Hair follicular keratinocyte (primary cell): ENCODE measurements around the gene MPG. TPM values are rescaled to one million over a fixed set of nuclear protein-coding genes. Genes with fewer than 3 reads are reported as not detected.

Source experiments
- total RNA-seq: library from RNA; depleted of rRNA; stranded (reverse); fragments of >200 nt; gene quantifications from 2 replicates; pipeline ENCODE4 v1.2.3, GENCODE V29; 2015

The MPG gene, protein sequence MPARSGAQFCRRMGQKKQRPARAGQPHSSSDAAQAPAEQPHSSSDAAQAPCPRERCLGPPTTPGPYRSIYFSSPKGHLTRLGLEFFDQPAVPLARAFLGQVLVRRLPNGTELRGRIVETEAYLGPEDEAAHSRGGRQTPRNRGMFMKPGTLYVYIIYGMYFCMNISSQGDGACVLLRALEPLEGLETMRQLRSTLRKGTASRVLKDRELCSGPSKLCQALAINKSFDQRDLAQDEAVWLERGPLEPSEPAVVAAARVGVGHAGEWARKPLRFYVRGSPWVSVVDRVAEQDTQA
- 105 and 155 TPM in 2 replicates for total RNA-seq

DNA sequence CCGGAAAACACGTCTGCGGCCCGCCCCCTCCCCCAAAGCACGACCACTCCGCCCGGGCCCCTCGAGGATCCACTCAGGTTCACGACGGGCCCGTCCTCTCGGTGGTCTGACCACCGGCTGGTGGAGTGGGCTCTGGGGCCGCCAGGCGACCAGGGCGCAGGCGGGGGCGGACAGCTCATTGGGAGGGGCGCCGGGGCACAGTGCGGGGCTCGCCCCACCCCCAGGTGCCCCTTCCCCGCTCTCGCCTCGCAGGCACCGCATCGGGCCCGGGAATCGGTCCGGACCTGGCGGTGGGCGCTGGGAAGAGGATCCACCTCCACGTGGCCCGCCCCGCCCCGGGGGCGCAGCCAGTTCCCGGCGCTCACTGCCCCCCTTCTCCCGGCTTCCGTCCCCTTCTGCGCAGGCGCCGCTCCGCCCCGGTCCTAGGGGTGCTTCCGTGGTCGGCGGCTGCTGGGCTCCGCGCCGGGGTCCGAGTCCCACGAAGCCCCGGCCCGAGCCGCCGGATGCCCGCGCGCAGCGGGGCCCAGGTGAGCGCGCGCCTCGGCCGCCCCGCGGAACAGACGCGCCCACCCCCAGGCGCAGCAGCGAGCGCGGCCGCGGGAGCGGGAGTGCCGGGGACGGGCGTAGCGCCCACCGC, at the start of gene MPG:
MPG (plus strand) TSS at position 419 of the 637 bp plus-strand sequence; CDS start at position 504, 85 bp downstream.

DNA sequence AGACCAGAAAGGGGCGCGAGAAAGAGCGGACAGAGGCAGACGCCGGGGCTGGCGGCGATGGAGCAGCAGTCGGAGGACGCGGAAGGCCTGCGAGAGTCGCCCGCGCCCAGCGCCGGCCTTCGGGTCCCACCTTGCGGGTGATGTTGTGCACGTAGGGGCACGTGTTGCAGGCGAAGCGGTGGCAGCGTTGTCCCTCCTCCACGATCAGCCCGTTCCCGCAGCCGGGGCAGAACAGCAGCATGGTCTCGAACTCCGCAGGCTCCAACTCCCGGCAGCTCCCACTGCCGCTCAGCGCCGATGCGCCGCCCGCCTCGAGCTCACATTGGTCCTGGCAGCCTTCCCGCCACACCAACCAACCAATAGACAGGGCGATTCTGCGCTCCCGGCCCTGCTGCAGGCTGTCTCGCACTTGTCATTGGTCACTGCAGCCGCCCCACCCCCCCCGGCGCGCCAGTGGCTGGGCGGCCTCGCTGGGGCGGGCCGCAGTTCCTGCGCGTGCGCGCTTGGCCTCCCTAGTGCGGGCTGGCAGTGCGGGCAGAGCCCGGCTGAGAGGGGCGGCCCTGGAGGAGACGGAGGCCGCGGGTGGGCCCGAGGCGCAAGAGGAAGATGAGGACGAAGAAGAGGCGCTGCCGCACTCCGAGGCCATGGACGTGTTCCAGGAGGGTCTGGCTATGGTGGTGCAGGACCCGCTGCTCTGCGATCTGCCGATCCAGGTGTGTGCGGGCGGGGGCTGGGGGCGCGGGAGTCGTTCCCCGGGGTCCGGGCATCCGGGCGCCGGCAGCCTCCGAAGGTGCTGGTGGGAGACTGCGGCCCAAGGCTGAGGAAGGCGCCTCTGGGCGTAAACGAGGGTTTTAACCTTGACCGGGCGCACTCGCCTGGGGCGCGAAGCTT, 24.4 kb upstream of the MPG start, which contains the start of the genes POLR3K and SNRNP25:
POLR3K (minus strand) TSS at position 263 of the 891 bp plus-strand sequence; CDS start at position 241, 22 bp downstream.
SNRNP25 (plus strand) TSS at position 483 of the 891 bp plus-strand sequence; CDS start at position 672, 189 bp downstream.

DNA sequence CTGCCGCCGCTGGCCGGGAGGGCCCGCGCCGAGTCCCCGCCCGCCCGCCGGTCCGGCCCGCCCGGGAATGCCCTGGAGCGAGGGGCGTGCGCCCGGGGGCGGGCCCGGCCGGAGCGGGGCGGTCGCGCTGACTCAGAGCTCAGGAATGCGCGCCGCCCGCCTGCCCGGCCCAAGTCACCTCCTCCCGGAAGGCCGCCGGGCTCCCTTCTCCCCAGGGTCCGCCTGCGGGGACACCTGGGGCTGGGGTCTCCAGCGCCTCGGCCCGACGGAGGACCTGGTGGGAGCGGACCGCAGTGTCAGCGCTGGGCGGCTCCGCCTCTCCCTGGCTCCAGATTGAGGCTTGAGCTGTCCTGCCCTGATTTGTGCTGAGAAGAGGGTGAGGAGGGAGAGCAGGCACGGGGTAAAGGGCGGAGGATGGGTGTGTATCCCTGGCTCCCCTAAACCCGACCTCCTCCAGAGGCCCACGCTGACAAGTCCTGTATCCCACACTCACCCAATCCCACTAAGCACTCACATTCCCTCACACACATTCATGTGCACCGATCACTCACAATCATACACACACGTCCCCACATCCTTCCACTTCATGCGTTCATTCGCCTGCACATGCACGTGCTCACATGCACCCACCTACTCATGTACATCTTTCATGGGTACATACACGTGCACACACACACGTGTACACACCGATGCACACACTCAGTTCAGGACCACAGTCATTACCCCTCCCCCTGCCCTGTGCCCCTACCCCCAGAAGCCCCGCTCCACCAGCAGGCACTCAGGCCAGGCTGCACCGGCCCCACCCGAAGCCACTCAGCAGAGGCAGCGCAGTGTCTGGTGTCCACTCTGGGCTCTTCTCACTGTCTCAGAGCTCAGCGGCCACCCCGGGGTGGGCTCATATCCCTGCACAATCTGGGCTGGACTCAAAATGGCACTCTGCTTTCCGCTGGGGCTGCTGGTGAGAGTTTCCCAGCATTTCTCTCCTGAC, 5.2 kb upstream of the MPG start, which contains the start of gene RHBDF1:
RHBDF1 (minus strand) TSS at position 71 of the 988 bp plus-strand sequence. CDS start 7,616 bp downstream, outside the sequence.

Other genes with a start within 250 kb of the MPG start
- 2.7 and 8.7 TPM in 2 replicates for gene POLR3K, start 24.6 kb upstream of the MPG start, total RNA-seq
- 12.7 and 56.5 TPM in 2 replicates for gene SNRNP25, start 24.4 kb upstream of the MPG start, total RNA-seq
- 15.0 and 31.4 TPM in 2 replicates for gene RHBDF1, start 5.6 kb upstream of the MPG start, total RNA-seq
- 18.1 and 19.1 TPM in 2 replicates for gene NPRL3, start 60.4 kb downstream of the MPG start, total RNA-seq
- not detected in 2 replicates for gene HBZ, start 74.4 kb downstream of the MPG start, total RNA-seq
- gene HBM, start 87.8 kb downstream of the MPG start, total RNA-seq = not detected in 2 replicates
- not detected in 2 replicates for gene HBA2, start 94.7 kb downstream of the MPG start, total RNA-seq
- not detected in 2 replicates for gene HBA1, start 98.5 kb downstream of the MPG start, total RNA-seq
- gene HBQ1, start 102.2 kb downstream of the MPG start, total RNA-seq = 0.78 and 2.2 TPM in 2 replicates
- gene LUC7L, start 151.2 kb downstream of the MPG start, total RNA-seq = 31.4 and 33.0 TPM in 2 replicates
- gene FAM234A, start 156.6 kb downstream of the MPG start, total RNA-seq = 53.9 and 60.4 TPM in 2 replicates
- gene RGS11, start 197.7 kb downstream of the MPG start, total RNA-seq = 0.11 and 0.16 TPM in 2 replicates
- gene ARHGDIG, start 202.4 kb downstream of the MPG start, total RNA-seq = not detected in 2 replicates
- 0.47 TPM in 1 of 2 replicates, not detected in the other for gene PDIA2, start 204.9 kb downstream of the MPG start, total RNA-seq